Activated naive CD4-positive, alpha-beta T cell treated with anti-CD3 and anti-CD28 coated beads for 36 hours (primary cell): ENCODE data around the gene ATP6V0E1. TPM values are rescaled to one million over a fixed set of nuclear protein-coding genes. Genes with fewer than 3 reads are reported as not detected.
"Not testable (repeated sequence)": the region's sequence is repeated elsewhere in the genome, so short reads cannot be mapped to it uniquely, and the experiment has no call there.

Experiments used
- CTCF ChIA-PET: fragments of 350-600 bp; sonication (Branson Sonifier 250); formaldehyde crosslinking; loops from one replicate; lab custom pipeline; 2021; ENCODE audit warnings: antibody characterized with exemption; lab: Charles Lee
- DNase-seq: peaks from one replicate; pipeline ENCODE4 v3.0.0-alpha.2; 2020
- H3K27ac Mint-ChIP-seq: one replicate; pipeline ENCODE4 v1.8.0; 2021; ENCODE audit warnings: mild to moderate bottlenecking, mixed read lengths
- H3K27me3 Mint-ChIP-seq: one replicate; pipeline ENCODE4 v1.8.0; 2021; ENCODE audit warnings: low read depth, mixed read lengths
- H3K36me3 Mint-ChIP-seq: one replicate; pipeline ENCODE4 v1.8.0; 2021; ENCODE audit warnings: low read depth, mixed read lengths
- H3K4me1 Mint-ChIP-seq: one replicate; pipeline ENCODE4 v1.8.0; 2021; ENCODE audit warnings: low read depth, mixed read lengths
- H3K4me3 Mint-ChIP-seq: one replicate; pipeline ENCODE4 v1.8.0; 2021; ENCODE audit warnings: mild to moderate bottlenecking, moderate library complexity, mixed read lengths
- H3K9me3 Mint-ChIP-seq: one replicate; pipeline ENCODE4 v1.8.0; 2021; ENCODE audit warnings: mixed read lengths
- intact Hi-C: fragments of 100-400 bp; cut with micrococcal nuclease; formaldehyde crosslinking; loops from one replicate; pipeline ENCODE4 v1.15.1; 2023
- total RNA-seq, 2 experiments: library from RNA; stranded (reverse); gene quantifications; one replicate each; pipeline ENCODE4 v1.2.3, GENCODE V29; 2021

ATP6V0E1 gene
- total RNA-seq, 2 experiments from 2014 or later: 70.9 to 71.9 TPM

GRCh38 chr5:173057062-173057924 lies 73.7 kb downstream of the ATP6V0E1 start:
- H3K36me3 Mint-ChIP-seq: no peaks in the 10 kb centered on the region
- CTCF ChIA-PET: interaction anchor here (0.7 to 2.3 kb wide), 10 partner anchors 8 to 139 kb away, joined by 3 to 20 read pairs (median 3); partner anchors contain the start of gene ATP6V0E1
- intact Hi-C loops: loop anchor here (1.0 to 5.0 kb wide), 11 partner anchors 8 to 882 kb away; partner anchors contain the start of genes BOD1, CPEB4, ERGIC1 and STC2
- H3K4me3 Mint-ChIP-seq: peak overlapping the region; percentile 91
- peaks cover 51% of the 10 kb centered on the region for H3K4me1 Mint-ChIP-seq
- DNase-seq: peak; percentile 100
- H3K9me3 Mint-ChIP-seq: no peaks in the 10 kb centered on the region
- H3K27ac Mint-ChIP-seq: peak overlapping the region; percentile 97
- no peaks in the 10 kb centered on the region for H3K27me3 Mint-ChIP-seq

- DNase-seq: no peak
- Mint-ChIP-seq H3K4me3 (no peak overlapping the region), H3K27ac (peak overlapping the region; percentile 63), H3K36me3 (peaks cover 1% of the 10 kb centered on the region), H3K4me1 (peaks cover 64% of the 10 kb centered on the region), H3K27me3 (no peaks in the 10 kb centered on the region), H3K9me3 (no peaks in the 10 kb centered on the region)
- intact Hi-C loops: no loop called here
- CTCF ChIA-PET: interaction anchor here (0.6 to 1.5 kb wide), 3 partner anchors 107 to 348 kb away, joined by 3 to 6 read pairs (median 4); no protein-coding TSS in a partner anchor
Measured at GRCh38 chr5:173062141-173062540, 78.6 kb downstream of the ATP6V0E1 start.

GRCh38 chr5:173065155-173065554 lies 81.6 kb downstream of the ATP6V0E1 start:
- Mint-ChIP-seq H3K9me3 (no peaks in the 10 kb centered on the region), H3K27ac (peak overlapping the region; percentile 85), H3K36me3 (peaks cover 1% of the 10 kb centered on the region), H3K27me3 (no peaks in the 10 kb centered on the region), H3K4me1 (peaks cover 83% of the 10 kb centered on the region), H3K4me3 (peak overlapping the region; percentile 66)
- CTCF ChIA-PET: no interaction called here
- DNase-seq: no peak
- intact Hi-C loops: loop anchor here (1.0 to 2.0 kb wide), 4 partner anchors 8 to 80 kb away; partner anchors contain the start of gene BNIP1

- Mint-ChIP-seq H3K36me3 (no peaks in the 10 kb centered on the region), H3K4me1 (peaks cover 70% of the 10 kb centered on the region), H3K27me3 (no peaks in the 10 kb centered on the region), H3K27ac (peak overlapping the region; percentile 40), H3K9me3 (no peaks in the 10 kb centered on the region), H3K4me3 (peak overlapping the region; percentile 62)
- intact Hi-C loops: no loop called here
- CTCF ChIA-PET: interaction anchor here (0.8 kb wide), 1 partner anchor 21 kb away, joined by 3 read pairs; no protein-coding TSS in a partner anchor
- no peak for DNase-seq
Measured at GRCh38 chr5:173069671-173070070, 86.1 kb downstream of the ATP6V0E1 start.

- Mint-ChIP-seq H3K4me3 (no peak overlapping the region), H3K9me3 (no peaks in the 10 kb centered on the region), H3K27me3 (no peaks in the 10 kb centered on the region), H3K36me3 (peaks cover 3% of the 10 kb centered on the region), H3K27ac (no peak overlapping the region), H3K4me1 (peaks cover 56% of the 10 kb centered on the region)
- intact Hi-C loops: no loop called here
- CTCF ChIA-PET: no interaction called here
- DNase-seq: no peak
Measured at GRCh38 chr5:173075137-173075843, 91.7 kb downstream of the ATP6V0E1 start.

GRCh38 chr5:173075970-173076369 lies 92.4 kb downstream of the ATP6V0E1 start:
- CTCF ChIA-PET: no interaction called here
- no peak overlapping the region for H3K4me3 Mint-ChIP-seq

GRCh38 chr5:173076471-173076870 lies 92.9 kb downstream of the ATP6V0E1 start:
- H3K9me3 Mint-ChIP-seq, H3K27me3 Mint-ChIP-seq, H3K27ac Mint-ChIP-seq, CTCF ChIA-PET, intact Hi-C loops, H3K4me3 Mint-ChIP-seq, DNase-seq, H3K36me3 Mint-ChIP-seq: not testable (repeated sequence)
- H3K4me1 Mint-ChIP-seq: peaks cover 61% of the 10 kb centered on the region

More at GRCh38 chr5:173075970-173076369, 92.4 kb downstream of the ATP6V0E1 start:
- DNase-seq: no peak
- H3K4me1 Mint-ChIP-seq: peaks cover 58% of the 10 kb centered on the region
- no peak overlapping the region for H3K27ac Mint-ChIP-seq
- peaks cover 4% of the 10 kb centered on the region for H3K36me3 Mint-ChIP-seq
- no peaks in the 10 kb centered on the region for H3K27me3 Mint-ChIP-seq
- H3K9me3 Mint-ChIP-seq: no peaks in the 10 kb centered on the region
- intact Hi-C loops: no loop called here

- H3K4me3 Mint-ChIP-seq: no peak overlapping the region
- no peaks in the 10 kb centered on the region for H3K27me3 Mint-ChIP-seq
- no peaks in the 10 kb centered on the region for H3K9me3 Mint-ChIP-seq
- CTCF ChIA-PET: no interaction called here
- intact Hi-C loops: no loop called here
- H3K4me1 Mint-ChIP-seq: peaks cover 50% of the 10 kb centered on the region
- H3K27ac Mint-ChIP-seq: no peak overlapping the region
- no peak for DNase-seq
- H3K36me3 Mint-ChIP-seq: peaks cover 7% of the 10 kb centered on the region
Measured at GRCh38 chr5:173078878-173079277, 95.3 kb downstream of the ATP6V0E1 start.

Other genes with a start within 250 kb of the ATP6V0E1 start
- 1 to 10 TPM; 7.0 to 7.3 TPM for gene DUSP1, start 212.6 kb upstream of the ATP6V0E1 start, total RNA-seq
- gene ERGIC1, start 149.5 kb upstream of the ATP6V0E1 start, total RNA-seq: 10 to 100 TPM; 33.4 to 36.2 TPM
- gene RPL26L1, start 24.3 kb upstream of the ATP6V0E1 start, total RNA-seq: 10 to 100 TPM; 75.4 to 82.7 TPM
- gene CREBRF, start 72.6 kb downstream of the ATP6V0E1 start, total RNA-seq: 10 to 100 TPM; 17.0 to 18.3 TPM
- 10 to 100 TPM; 29.4 to 30.4 TPM for gene BNIP1, start 160.8 kb downstream of the ATP6V0E1 start, total RNA-seq